ENCODE measurements around the gene SRSF8. TPM values are rescaled to one million over a fixed set of nuclear protein-coding genes. Genes with fewer than 3 reads are reported as not detected.

The SRSF8 gene
- total RNA-seq, 4 donors from 2014 or later = 41.4 to 79.8 (median 49.1) TPM

DNA sequence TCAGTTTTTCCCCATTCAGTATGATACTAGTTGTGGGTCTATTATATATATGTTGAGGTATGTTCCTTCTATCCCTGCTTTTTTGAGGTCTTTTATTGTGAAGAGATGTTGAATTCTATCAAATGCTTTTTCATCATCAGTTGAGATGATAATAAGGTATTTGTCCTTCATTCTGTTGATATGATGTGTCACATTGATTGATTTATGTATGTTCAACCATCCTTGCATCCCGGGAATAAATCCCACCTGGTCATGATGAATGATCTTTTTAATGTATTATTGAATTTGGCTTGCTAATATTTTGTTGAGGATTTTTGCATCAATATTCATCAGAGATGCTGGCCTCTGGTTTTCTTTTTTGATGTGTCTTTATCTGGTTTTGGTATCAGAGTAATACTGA, 48.9 kb downstream of the SRSF8 start:
- H3K27ac ChIP-seq = no peak overlapping the region
- H3K4me1 ChIP-seq = peaks cover 0 to 28% (median 0%) of the 10 kb centered on the region in 4 donors
- 89 to 98% methylated on average over 1 of the region's 1 CpG for WGBS, 2 donors
- TF ChIP-seq EP300 (IDR thresholded peaks at IDR 0.05) = no peak
- no peak for TF ChIP-seq POLR2A (IDR thresholded peaks at IDR 0.05)
- TF ChIP-seq, protein P1, sequence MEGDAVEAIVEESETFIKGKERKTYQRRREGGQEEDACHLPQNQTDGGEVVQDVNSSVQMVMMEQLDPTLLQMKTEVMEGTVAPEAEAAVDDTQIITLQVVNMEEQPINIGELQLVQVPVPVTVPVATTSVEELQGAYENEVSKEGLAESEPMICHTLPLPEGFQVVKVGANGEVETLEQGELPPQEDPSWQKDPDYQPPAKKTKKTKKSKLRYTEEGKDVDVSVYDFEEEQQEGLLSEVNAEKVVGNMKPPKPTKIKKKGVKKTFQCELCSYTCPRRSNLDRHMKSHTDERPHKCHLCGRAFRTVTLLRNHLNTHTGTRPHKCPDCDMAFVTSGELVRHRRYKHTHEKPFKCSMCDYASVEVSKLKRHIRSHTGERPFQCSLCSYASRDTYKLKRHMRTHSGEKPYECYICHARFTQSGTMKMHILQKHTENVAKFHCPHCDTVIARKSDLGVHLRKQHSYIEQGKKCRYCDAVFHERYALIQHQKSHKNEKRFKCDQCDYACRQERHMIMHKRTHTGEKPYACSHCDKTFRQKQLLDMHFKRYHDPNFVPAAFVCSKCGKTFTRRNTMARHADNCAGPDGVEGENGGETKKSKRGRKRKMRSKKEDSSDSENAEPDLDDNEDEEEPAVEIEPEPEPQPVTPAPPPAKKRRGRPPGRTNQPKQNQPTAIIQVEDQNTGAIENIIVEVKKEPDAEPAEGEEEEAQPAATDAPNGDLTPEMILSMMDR (IDR thresholded peaks at IDR 0.05) = no peak
- DNase-seq (ENCODE audit: low spot score in 2 of 2) = no peak
- H3K9me3 ChIP-seq = peaks cover 0 to 7% (median 0%) of the 10 kb centered on the region in 4 donors
- H3K36me3 ChIP-seq = peaks cover 0 to 4% (median 0%) of the 10 kb centered on the region in 3 donors
- no peak overlapping the region for H3K4me3 ChIP-seq
- no peaks in the 10 kb centered on the region for H3K27me3 ChIP-seq

DNA sequence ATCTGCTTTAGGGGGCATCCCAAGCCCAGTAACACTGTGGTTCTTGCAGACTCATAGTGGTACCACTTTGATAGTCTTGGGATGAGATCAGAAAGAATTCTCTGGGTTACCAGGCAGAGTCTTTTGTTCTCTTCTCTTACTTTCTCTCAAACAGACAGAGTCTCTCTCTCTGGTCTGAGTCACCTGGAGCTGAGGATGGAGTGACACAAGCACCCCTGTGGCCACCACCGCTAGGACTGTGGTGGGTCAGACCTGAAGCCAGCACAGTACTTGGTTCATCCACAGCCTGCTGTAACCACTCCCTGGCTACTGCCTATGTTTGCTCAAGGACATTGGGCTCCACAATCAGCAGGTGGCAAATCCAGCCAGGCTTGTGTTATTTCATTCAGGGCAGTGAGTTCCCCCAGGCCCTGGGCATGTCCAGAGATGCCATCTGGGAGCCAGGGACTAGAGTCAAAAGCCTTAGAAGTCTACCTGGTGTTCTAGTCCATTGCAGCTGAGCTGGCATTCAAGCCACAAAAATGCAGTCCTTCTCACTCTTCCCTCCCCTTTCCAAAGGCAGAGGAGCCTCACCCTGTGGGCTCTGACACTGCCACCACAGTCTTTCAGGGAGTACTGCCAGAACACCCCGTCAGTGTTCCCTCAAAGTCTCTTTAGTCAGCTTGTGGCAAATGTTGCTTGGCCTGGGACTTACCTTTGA, 52.8 kb downstream of the SRSF8 start:
- DNase-seq (ENCODE audit: low spot score in 2 of 2) = no peak
- 89 to 100% methylated on average over 2 of the region's 2 CpGs for WGBS, 2 donors
- H3K27me3 ChIP-seq = no peaks in the 10 kb centered on the region
- TF ChIP-seq POLR2A (IDR thresholded peaks at IDR 0.05) = no peak
- TF ChIP-seq, protein P1 (IDR thresholded peaks at IDR 0.05) = no peak
- no peak for TF ChIP-seq EP300 (IDR thresholded peaks at IDR 0.05)
- peaks cover 0 to 7% (median 0%) of the 10 kb centered on the region in 4 donors for H3K9me3 ChIP-seq
- no peak overlapping the region for H3K4me3 ChIP-seq
- H3K4me1 ChIP-seq = peaks cover 0 to 44% (median 0%) of the 10 kb centered on the region in 4 donors
- H3K36me3 ChIP-seq = peaks cover 0 to 4% (median 0%) of the 10 kb centered on the region in 3 donors
- H3K27ac ChIP-seq = no peak overlapping the region

Other genes with a start within 250 kb of the SRSF8 start
- gene CWC15, start 93.4 kb upstream of the SRSF8 start, total RNA-seq = 10 to 100 TPM; 29.6 to 54.0 (median 37.9) TPM
- gene KDM4D, start 93.2 kb upstream of the SRSF8 start, total RNA-seq = 1 to 10 TPM in 3 of 4 donors, under 1 TPM in 1; 0.63 to 4.8 (median 1.3) TPM
- not detected for gene KDM4E, start 41.7 kb upstream of the SRSF8 start, total RNA-seq
- not detected for gene KDM4F, start 17.5 kb upstream of the SRSF8 start, total RNA-seq
- gene ENDOD1, start 22.9 kb downstream of the SRSF8 start, total RNA-seq = 100 to 1,000 TPM; 106 to 210 (median 154) TPM
- 100 to 1,000 TPM in 1 of 4 donors, 10 to 100 TPM in 3; 57.9 to 106 (median 71.8) TPM for gene SESN3, start 164.3 kb downstream of the SRSF8 start, total RNA-seq